Activated B cell treated with CpG ODN at 0.5 μM for 24 hours (primary cell): Measurements from ENCODE around the gene HSPB1. TPM values are rescaled to one million over a fixed set of nuclear protein-coding genes. Genes with fewer than 3 reads are reported as not detected.
A peak's percentile ranks its signal among the peaks of the same experiment; 100 is the strongest.
"Not testable (repeated sequence)": the region's sequence is repeated elsewhere in the genome, so short reads cannot be mapped to it uniquely, and the experiment has no call there.

ENCODE experiments used
- ATAC-seq: fragments of 200-7000 bp; cut with Tn5 transposase; one replicate; pipeline ENCODE4 v1.10.0; 2021; ENCODE audit warnings: low read depth, mild to moderate bottlenecking, moderate library complexity
- CTCF ChIA-PET: fragments of 350-600 bp; sonication (Branson Sonifier 250); formaldehyde crosslinking; loops from one replicate; lab custom pipeline; 2021; ENCODE audit warnings: antibody characterized with exemption; lab: Charles Lee
- POLR2A ChIA-PET: fragments of 350-600 bp; sonication (Branson Sonifier 250); formaldehyde crosslinking; loops from one replicate; lab custom pipeline; 2021; ENCODE audit warnings: antibody characterized with exemption; lab: Charles Lee
- DNase-seq: peaks from one replicate; pipeline ENCODE4 v3.0.0; 2022
- H3K27ac Mint-ChIP-seq: one replicate; pipeline ENCODE4 v1.8.0; 2020; ENCODE audit warnings: mixed read lengths
- H3K27me3 Mint-ChIP-seq: one replicate; pipeline ENCODE4 v1.8.0; 2021; ENCODE audit warnings: mixed read lengths
- H3K36me3 Mint-ChIP-seq: one replicate; pipeline ENCODE4 v1.8.0; 2021; ENCODE audit warnings: low read depth, mixed read lengths
- H3K4me1 Mint-ChIP-seq: one replicate; pipeline ENCODE4 v1.8.0; 2021; ENCODE audit warnings: mixed read lengths
- H3K4me3 Mint-ChIP-seq: one replicate; pipeline ENCODE4 v1.8.0; 2020; ENCODE audit warnings: mild to moderate bottlenecking, mixed read lengths
- H3K9me3 Mint-ChIP-seq: one replicate; pipeline ENCODE4 v1.8.0; 2020; ENCODE audit warnings: mixed read lengths
- intact Hi-C: fragments of 100-400 bp; cut with micrococcal nuclease; formaldehyde crosslinking; loops from one replicate; pipeline ENCODE4 v1.15.1; 2024
- total RNA-seq: library from RNA; stranded (reverse); gene quantifications from 2 replicates; pipeline ENCODE4 v1.2.3, GENCODE V29; 2022
- TF ChIP-seq, protein P1 (sequence below): fragments of 200-600 bp; IDR thresholded peaks from one replicate; pipeline ENCODE4 v1.8.0; 2022; ENCODE audit warnings: antibody characterized with exemption, mild to moderate bottlenecking

HSPB1 gene
- total RNA-seq, 1 donor from 2014 or later, result 65.6 TPM

GRCh38 chr7:76301000-76301399 lies 1.5 kb upstream of the HSPB1 start:
- TF ChIP-seq, protein P1, sequence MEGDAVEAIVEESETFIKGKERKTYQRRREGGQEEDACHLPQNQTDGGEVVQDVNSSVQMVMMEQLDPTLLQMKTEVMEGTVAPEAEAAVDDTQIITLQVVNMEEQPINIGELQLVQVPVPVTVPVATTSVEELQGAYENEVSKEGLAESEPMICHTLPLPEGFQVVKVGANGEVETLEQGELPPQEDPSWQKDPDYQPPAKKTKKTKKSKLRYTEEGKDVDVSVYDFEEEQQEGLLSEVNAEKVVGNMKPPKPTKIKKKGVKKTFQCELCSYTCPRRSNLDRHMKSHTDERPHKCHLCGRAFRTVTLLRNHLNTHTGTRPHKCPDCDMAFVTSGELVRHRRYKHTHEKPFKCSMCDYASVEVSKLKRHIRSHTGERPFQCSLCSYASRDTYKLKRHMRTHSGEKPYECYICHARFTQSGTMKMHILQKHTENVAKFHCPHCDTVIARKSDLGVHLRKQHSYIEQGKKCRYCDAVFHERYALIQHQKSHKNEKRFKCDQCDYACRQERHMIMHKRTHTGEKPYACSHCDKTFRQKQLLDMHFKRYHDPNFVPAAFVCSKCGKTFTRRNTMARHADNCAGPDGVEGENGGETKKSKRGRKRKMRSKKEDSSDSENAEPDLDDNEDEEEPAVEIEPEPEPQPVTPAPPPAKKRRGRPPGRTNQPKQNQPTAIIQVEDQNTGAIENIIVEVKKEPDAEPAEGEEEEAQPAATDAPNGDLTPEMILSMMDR, result no peak
- ChIA-PET CTCF (no interaction called here), POLR2A (no interaction called here)
- ATAC-seq, result no peak
- Mint-ChIP-seq H3K9me3 (peaks cover 2% of the 10 kb centered on the region), H3K27ac (no peak overlapping the region), H3K27me3 (no peaks in the 10 kb centered on the region), H3K36me3 (no peaks in the 10 kb centered on the region), H3K4me1 (peaks cover 13% of the 10 kb centered on the region), H3K4me3 (no peak overlapping the region)
- intact Hi-C loops, result loop anchor here (5.0 kb wide), 1 partner anchor 309 kb away; the partner anchor contains the start of gene TMEM120A
- DNase-seq, result no peak

DNA sequence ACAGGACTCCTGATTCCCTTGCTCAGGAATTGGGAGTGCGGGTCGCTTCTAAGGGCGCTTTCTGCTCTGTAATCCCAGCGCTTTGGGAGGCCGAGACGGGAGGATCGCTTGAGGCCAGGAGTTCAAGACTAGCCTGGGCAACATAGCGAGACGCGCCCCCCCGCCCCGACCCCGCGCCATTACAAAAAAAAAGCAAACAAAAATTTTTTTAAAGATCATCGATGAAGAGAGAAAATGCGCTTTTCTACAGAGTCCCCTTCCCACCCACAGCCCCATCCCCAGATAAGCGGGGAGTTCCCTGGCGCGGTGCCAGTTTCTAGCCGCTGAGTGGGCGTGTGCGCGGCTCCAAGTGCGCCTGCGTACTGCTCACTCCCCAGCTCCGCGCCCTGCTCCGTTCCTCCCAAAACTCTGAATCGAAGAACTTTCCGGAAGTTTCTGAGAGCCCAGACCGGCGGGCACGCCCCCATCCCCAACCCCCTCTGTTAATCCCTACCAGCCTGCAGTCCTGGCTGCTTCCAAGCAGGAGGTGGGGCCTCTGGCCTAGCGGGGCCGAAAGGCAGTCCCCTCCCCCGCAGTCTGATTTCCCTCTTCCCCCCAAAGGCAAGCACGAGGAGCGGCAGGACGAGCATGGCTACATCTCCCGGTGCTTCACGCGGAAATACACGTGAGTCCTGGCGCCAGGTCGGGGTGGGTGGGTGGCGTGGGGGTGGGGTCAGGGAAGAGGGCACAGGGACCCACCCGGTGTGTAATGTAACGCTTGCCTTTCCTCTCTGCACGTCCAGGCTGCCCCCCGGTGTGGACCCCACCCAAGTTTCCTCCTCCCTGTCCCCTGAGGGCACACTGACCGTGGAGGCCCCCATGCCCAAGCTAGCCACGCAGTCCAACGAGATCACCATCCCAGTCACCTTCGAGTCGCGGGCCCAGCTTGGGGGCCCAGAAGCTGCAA lies 1.0 kb downstream of the HSPB1 start:
- TF ChIP-seq, protein P1, result no peak
- ATAC-seq (peak; percentile 67), DNase-seq (peak; percentile 72)
- ChIA-PET CTCF (interaction anchor here (1.0 to 1.9 kb wide), 2 partner anchors 11 to 15 kb away, joined by 3 to 8 read pairs; no protein-coding TSS in a partner anchor), POLR2A (interaction anchor here (0.5 to 2.3 kb wide), 5 partner anchors 9 to 1932 kb away, joined by 3 to 14 read pairs (median 9); partner anchors contain the start of gene YWHAG)
- no peaks in the 10 kb centered on the region for H3K36me3 Mint-ChIP-seq
- peak overlapping the region; percentile 90 for H3K4me3 Mint-ChIP-seq
- peaks cover 2% of the 10 kb centered on the region for H3K9me3 Mint-ChIP-seq
- H3K27me3 Mint-ChIP-seq, result no peaks in the 10 kb centered on the region
- H3K27ac Mint-ChIP-seq, result peak overlapping the region; percentile 81
- peaks cover 13% of the 10 kb centered on the region for H3K4me1 Mint-ChIP-seq
- intact Hi-C loops, result loop anchor here (1.0 to 5.0 kb wide), 3 partner anchors 11 to 311 kb away; partner anchors contain the start of gene TMEM120A

GRCh38 chr7:76304888-76305375 lies 2.5 kb downstream of the HSPB1 start:
- H3K27ac Mint-ChIP-seq, result no peak overlapping the region
- POLR2A ChIA-PET, result interaction anchor here (0.6 to 1.1 kb wide), 2 partner anchors 10 to 55 kb away, joined by 3 to 6 read pairs; no protein-coding TSS in a partner anchor
- no peak overlapping the region for H3K4me3 Mint-ChIP-seq
- TF ChIP-seq, protein P1, result no peak
- CTCF ChIA-PET, result interaction anchor here (1.0 to 1.1 kb wide), 2 partner anchors 9 to 10 kb away, joined by 3 to 6 read pairs; no protein-coding TSS in a partner anchor
- no peak for ATAC-seq
- peaks cover 13% of the 10 kb centered on the region for H3K4me1 Mint-ChIP-seq
- DNase-seq, result no peak
- intact Hi-C loops, result loop anchor here (5.0 kb wide), 1 partner anchor 313 kb away; the partner anchor contains the start of gene TMEM120A
- no peaks in the 10 kb centered on the region for H3K36me3 Mint-ChIP-seq
- H3K27me3 Mint-ChIP-seq, result no peaks in the 10 kb centered on the region
- H3K9me3 Mint-ChIP-seq, result peaks cover 2% of the 10 kb centered on the region

- H3K36me3 Mint-ChIP-seq, DNase-seq, H3K4me3 Mint-ChIP-seq, intact Hi-C loops, H3K9me3 Mint-ChIP-seq, H3K27me3 Mint-ChIP-seq, ATAC-seq, H3K4me1 Mint-ChIP-seq, CTCF ChIA-PET, H3K27ac Mint-ChIP-seq: not testable (repeated sequence)
- POLR2A ChIA-PET, result interaction anchor here (0.6 kb wide), 1 partner anchor 27 kb away, joined by 3 read pairs; no protein-coding TSS in a partner anchor
Measured at GRCh38 chr7:76308874-76309273, 6.4 kb downstream of the HSPB1 start.

DNA sequence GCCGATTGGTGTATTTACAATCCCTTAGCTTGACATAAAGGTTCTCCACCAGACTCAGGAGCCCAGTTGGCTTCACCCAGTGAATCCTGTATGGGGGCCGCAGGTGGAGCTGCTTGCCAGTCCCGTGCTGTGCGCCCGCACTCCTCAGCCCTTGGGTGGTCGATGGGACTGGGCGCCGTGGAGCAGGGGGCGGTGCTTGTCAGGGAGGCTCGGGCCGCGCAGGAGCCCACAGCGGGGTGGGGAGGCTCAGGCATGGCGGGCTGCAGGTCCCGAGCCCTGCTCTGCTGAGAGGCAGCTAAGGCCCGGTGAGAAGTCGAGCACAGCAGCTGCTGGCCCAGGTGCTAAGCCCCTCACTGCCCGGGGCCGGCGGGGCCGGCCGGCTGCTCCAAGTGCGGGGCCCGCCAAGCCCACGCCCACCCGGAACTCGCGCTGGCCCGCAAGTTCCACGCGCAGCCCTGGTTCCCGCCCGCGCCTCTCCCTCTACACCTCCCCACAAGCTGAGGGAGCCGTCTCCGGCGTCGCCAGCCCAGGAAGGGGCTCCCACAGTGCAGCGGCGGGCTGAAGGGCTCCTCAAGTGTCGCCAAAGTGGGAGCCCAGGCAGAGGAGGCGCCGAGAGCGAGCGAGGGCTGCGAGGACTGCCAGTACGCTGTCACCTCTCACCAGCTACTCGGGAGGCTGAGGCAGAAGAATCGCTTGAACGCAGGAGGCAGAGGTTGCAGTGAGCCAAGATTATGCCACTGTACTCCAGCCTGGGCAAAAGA lies 7.0 kb downstream of the HSPB1 start:
- H3K4me3 Mint-ChIP-seq, DNase-seq, intact Hi-C loops, H3K36me3 Mint-ChIP-seq, H3K27ac Mint-ChIP-seq, ATAC-seq, CTCF ChIA-PET, H3K4me1 Mint-ChIP-seq, H3K9me3 Mint-ChIP-seq, H3K27me3 Mint-ChIP-seq: not testable (repeated sequence)
- POLR2A ChIA-PET, result interaction anchor here (0.7 kb wide), 2 partner anchors 30 to 289 kb away, joined by 4 read pairs; no protein-coding TSS in a partner anchor
